ENCODE results near the gene DNAJB6.

- TF ChIP-seq RAD21 (IDR thresholded peaks at IDR 0.05; ENCODE audit: low read depth), result no peak
- TF ChIP-seq TAF1 (IDR thresholded peaks at IDR 0.05; ENCODE audit: low read depth), result no peak
- no peak for TF ChIP-seq MAX (IDR thresholded peaks at IDR 0.05)
- TF ChIP-seq, protein P1, sequence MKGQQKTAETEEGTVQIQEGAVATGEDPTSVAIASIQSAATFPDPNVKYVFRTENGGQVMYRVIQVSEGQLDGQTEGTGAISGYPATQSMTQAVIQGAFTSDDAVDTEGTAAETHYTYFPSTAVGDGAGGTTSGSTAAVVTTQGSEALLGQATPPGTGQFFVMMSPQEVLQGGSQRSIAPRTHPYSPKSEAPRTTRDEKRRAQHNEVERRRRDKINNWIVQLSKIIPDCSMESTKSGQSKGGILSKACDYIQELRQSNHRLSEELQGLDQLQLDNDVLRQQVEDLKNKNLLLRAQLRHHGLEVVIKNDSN (IDR thresholded peaks at IDR 0.05), result no peak
- TF ChIP-seq YY1 (IDR thresholded peaks at IDR 0.05; ENCODE audit: low read depth), result no peak
- no peak for TF ChIP-seq TCF12 (IDR thresholded peaks at IDR 0.05; ENCODE audit: low read depth)
- no peak for TF ChIP-seq EGR1 (IDR thresholded peaks at IDR 0.05)
- TF ChIP-seq, protein P2, sequence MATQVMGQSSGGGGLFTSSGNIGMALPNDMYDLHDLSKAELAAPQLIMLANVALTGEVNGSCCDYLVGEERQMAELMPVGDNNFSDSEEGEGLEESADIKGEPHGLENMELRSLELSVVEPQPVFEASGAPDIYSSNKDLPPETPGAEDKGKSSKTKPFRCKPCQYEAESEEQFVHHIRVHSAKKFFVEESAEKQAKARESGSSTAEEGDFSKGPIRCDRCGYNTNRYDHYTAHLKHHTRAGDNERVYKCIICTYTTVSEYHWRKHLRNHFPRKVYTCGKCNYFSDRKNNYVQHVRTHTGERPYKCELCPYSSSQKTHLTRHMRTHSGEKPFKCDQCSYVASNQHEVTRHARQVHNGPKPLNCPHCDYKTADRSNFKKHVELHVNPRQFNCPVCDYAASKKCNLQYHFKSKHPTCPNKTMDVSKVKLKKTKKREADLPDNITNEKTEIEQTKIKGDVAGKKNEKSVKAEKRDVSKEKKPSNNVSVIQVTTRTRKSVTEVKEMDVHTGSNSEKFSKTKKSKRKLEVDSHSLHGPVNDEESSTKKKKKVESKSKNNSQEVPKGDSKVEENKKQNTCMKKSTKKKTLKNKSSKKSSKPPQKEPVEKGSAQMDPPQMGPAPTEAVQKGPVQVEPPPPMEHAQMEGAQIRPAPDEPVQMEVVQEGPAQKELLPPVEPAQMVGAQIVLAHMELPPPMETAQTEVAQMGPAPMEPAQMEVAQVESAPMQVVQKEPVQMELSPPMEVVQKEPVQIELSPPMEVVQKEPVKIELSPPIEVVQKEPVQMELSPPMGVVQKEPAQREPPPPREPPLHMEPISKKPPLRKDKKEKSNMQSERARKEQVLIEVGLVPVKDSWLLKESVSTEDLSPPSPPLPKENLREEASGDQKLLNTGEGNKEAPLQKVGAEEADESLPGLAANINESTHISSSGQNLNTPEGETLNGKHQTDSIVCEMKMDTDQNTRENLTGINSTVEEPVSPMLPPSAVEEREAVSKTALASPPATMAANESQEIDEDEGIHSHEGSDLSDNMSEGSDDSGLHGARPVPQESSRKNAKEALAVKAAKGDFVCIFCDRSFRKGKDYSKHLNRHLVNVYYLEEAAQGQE (IDR thresholded peaks at IDR 0.05; ENCODE audit: low read depth), result no peak
- no peak for TF ChIP-seq EP300 (IDR thresholded peaks at IDR 0.05; ENCODE audit: borderline replicate concordance)
- no peak for TF ChIP-seq CEBPB (IDR thresholded peaks at IDR 0.05)
- TF ChIP-seq CREB1 (IDR thresholded peaks at IDR 0.05; ENCODE audit: low read depth), result no peak
Measured at GRCh38 chr7:157292258-157292657, 44.5 kb upstream of the DNAJB6 start.
